ENCODE results near the gene FAM50B. TPM values are rescaled to one million over a fixed set of nuclear protein-coding genes. Genes with fewer than 3 reads are reported as not detected.

The FAM50B gene, protein sequence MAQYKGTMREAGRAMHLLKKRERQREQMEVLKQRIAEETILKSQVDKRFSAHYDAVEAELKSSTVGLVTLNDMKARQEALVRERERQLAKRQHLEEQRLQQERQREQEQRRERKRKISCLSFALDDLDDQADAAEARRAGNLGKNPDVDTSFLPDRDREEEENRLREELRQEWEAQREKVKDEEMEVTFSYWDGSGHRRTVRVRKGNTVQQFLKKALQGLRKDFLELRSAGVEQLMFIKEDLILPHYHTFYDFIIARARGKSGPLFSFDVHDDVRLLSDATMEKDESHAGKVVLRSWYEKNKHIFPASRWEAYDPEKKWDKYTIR
- 9.0 and 9.1 TPM in 2 replicates for total RNA-seq

DNA sequence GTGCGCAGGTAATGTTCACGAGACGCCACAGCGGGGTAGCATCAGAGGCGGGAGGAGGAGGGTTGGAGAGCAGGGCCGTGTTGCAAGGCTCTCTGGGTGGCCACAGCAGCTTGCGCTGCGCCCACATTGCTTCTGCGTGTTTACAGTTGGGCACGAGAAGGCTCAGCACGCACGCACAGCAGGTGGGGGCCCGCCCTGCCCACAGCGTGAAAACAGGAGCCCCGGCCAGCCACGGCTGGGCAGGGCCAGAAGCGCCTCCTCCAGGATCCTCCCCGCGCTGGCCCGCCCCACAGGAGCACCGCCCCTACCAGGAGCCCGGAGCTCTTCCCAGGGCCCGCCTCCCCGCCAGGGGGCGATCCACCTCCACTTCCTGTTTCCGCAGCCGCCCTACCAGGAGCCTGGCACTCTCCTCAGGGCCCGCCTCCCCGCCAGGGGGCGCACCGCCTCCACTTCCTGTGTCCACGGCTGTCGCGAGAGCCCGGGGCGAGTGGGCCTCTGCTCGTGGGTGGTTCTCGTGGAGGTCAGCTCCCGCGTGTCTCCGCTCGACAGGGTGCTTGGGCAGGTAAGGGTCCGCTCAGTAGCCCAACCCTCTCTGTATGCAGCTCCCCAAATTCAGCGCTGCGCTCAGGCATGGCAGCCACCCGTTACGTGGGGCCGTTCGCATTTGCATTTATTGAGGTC is at the start of gene FAM50B:
Gene FAM50B, plus strand, starts transcription at position 449 of the 681 bp plus-strand sequence. CDS start 439 bp downstream, outside the sequence.
- Mint-ChIP-seq H3K4me1 (ENCODE audit: low read depth) (peaks cover 24% of the 10 kb centered on the region), H3K27me3 (ENCODE audit: insufficient read depth) (no peaks in the 10 kb centered on the region), H3K27ac (peak within 1 kb of the TSS; percentile 59), H3K4me3 (peak within 1 kb of the TSS; percentile 55), H3K36me3 (ENCODE audit: low read depth) (no peaks in the 10 kb centered on the region), H3K9me3 (no peaks in the 10 kb centered on the region)
- DNase-seq (ENCODE audit: low spot score): peak; percentile 87
- intact Hi-C loops (cut with micrococcal nuclease): loop anchor here (1.0 to 5.0 kb wide), 8 partner anchors 18 to 591 kb away; partner anchors contain the start of genes ECI2 and PSMG4

DNA sequence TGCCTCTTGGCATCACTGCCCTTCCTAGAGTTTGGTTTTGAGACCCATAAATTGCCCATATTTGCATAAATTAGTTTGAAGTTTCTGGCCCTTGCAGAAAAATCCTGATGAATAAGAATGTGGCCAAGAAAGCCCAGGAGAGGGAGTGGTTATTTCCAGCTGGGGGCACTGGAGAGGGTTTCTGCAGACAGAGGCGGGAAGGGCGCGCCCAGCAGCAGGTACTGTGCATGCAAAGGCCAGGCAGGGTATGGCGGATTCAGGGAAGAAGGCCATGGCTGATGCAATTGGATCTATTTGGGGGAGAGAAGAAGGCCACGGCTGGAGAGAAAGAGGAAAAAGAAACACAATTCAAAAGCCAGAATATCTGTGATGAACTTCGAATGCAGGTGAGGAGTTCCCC is 49.5 kb upstream of the FAM50B start:
- DNase-seq (ENCODE audit: low spot score): no peak
- Mint-ChIP-seq H3K4me1 (ENCODE audit: low read depth) (no peaks in the 10 kb centered on the region), H3K4me3 (no peak overlapping the region), H3K27ac (no peak overlapping the region), H3K9me3 (no peaks in the 10 kb centered on the region), H3K27me3 (ENCODE audit: insufficient read depth) (peaks cover 5% of the 10 kb centered on the region), H3K36me3 (ENCODE audit: low read depth) (no peaks in the 10 kb centered on the region)
- intact Hi-C loops (cut with micrococcal nuclease): no loop called here

DNA sequence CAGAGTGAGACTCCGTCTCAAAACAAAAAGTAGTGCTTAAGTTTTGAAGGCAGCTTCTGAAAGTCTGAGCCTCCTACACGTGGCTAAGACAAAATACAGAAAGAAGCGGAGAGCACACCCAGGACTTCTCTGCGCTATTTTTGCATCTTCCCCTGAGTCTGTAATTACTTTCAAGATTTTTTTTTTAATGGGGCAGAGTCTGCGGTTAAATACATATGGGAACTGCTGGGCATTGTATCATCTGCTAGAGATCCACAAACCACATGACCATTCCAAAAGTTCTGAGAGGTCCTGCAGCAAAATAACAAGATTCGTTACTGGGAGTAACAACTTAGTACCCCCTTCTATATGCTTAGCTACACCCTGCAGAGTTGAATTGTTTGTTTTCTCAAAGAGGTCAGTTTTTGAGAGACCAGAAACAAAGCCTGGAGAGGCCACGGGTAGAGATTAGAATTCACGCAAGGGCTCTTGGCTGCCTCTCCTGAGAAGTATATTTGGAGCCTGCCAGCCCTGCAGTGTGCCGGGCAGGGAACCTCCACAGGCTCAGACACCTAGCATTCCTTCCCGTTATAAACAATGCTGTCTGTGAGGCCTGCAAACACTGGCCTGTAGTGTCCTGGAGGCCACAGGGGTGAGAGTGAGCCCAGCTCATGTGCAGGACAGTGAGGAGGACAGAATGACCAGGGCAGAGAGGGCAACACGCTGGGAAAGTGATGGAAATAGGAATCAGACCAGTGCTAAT is 48.2 kb upstream of the FAM50B start:
- H3K36me3 Mint-ChIP-seq (ENCODE audit: low read depth): no peaks in the 10 kb centered on the region
- H3K27me3 Mint-ChIP-seq (ENCODE audit: insufficient read depth): peaks cover 5% of the 10 kb centered on the region
- H3K4me1 Mint-ChIP-seq (ENCODE audit: low read depth): no peaks in the 10 kb centered on the region
- no peak overlapping the region for H3K27ac Mint-ChIP-seq
- intact Hi-C loops (cut with micrococcal nuclease): no loop called here
- no peak overlapping the region for H3K4me3 Mint-ChIP-seq
- no peaks in the 10 kb centered on the region for H3K9me3 Mint-ChIP-seq
- DNase-seq (ENCODE audit: low spot score): no peak

DNA sequence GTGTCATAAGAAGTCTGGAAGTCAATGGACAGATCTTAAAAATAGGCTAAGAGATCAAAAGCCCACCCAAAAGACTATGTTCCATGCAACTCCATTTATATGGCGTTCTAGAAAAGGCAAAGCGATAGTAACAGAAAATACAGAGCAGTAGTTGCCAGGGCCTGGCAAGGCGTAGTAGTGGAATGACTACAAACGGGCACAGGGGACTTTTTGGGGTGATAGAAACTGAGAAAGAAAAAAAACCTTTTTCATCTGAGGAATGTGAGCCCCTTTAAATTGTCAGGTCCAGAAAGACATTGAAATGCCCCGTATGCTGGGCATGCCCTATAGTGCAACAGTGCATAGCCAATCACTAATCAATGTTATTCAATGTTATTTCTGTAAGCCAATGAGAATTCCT is 47.2 kb upstream of the FAM50B start:
- peaks cover 5% of the 10 kb centered on the region for H3K27me3 Mint-ChIP-seq (ENCODE audit: insufficient read depth)

DNA sequence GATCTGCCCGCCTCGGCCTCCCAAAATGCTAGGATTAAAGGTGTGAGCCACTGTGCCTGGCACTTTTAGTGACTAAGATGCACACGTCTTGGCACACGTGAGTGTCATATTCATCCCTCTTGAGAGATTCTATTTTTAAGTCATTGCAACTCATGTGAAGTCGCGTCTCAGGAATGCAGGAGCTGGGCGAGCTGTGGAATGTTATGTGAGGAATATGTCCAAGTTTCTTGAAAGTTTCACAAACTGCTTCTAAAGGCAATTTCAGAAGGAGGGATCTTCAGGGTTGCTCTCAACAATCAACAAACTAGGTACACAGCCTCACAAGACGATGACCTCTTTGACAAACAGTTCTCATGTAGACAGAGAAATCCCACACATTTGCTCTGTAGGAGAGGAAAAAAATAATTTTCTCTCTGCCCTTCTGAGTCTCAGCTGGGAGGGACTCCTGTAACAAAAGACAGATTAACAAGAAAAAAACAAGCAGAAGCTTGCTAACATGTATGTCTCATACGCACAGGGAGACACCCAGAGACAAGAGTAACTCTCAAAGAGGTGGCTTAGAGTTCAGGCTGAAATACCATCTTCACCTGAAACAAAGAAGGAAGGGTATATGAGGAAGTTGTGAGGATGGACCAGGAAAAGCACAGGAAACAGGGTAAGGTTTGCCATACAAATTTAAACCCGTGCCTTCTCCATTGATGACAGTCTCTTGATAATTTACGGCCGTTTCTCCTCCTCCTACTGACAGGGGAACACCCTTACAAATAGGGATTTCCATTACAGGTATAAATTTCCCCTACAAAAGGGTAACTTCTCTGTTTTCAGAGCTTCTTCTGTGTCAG is 45.3 kb upstream of the FAM50B start:
- no peaks in the 10 kb centered on the region for H3K4me1 Mint-ChIP-seq (ENCODE audit: low read depth)
- H3K27ac Mint-ChIP-seq: no peak overlapping the region
- H3K4me3 Mint-ChIP-seq: no peak overlapping the region
- H3K27me3 Mint-ChIP-seq (ENCODE audit: insufficient read depth): peaks cover 5% of the 10 kb centered on the region
- no peak for DNase-seq (ENCODE audit: low spot score)
- no peaks in the 10 kb centered on the region for H3K36me3 Mint-ChIP-seq (ENCODE audit: low read depth)
- intact Hi-C loops (cut with micrococcal nuclease): no loop called here
- H3K9me3 Mint-ChIP-seq: no peaks in the 10 kb centered on the region

More for the DNA sequence above, 47.2 kb upstream of the FAM50B start:
- no peak for DNase-seq (ENCODE audit: low spot score)
- Mint-ChIP-seq H3K27ac (no peak overlapping the region), H3K9me3 (no peaks in the 10 kb centered on the region), H3K36me3 (ENCODE audit: low read depth) (no peaks in the 10 kb centered on the region), H3K4me1 (ENCODE audit: low read depth) (no peaks in the 10 kb centered on the region), H3K4me3 (no peak overlapping the region)
- intact Hi-C loops (cut with micrococcal nuclease): no loop called here

DNA sequence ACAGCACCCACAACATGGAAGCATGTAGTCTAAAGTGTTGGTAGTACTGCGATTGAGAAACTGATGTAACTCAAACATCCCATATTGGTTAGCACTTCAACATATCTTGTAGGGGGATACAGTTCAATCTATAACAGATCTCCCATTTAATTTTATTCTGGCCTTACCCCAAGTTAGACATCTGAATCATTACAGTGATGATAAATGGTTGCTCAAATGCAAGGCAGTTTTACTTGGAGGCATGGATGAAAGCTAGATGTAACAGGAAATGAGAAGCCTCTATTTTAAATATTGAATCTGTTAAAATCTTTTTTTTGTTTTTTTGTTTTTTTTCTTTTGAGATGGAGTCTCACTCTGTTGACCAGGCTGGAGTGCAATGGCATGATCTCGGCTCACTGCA is 44.2 kb upstream of the FAM50B start:
- Mint-ChIP-seq H3K36me3 (ENCODE audit: low read depth) (no peaks in the 10 kb centered on the region), H3K4me3 (no peak overlapping the region), H3K27me3 (ENCODE audit: insufficient read depth) (peaks cover 5% of the 10 kb centered on the region), H3K4me1 (ENCODE audit: low read depth) (no peaks in the 10 kb centered on the region), H3K9me3 (no peaks in the 10 kb centered on the region), H3K27ac (no peak overlapping the region)
- intact Hi-C loops (cut with micrococcal nuclease): no loop called here
- no peak for DNase-seq (ENCODE audit: low spot score)

DNA sequence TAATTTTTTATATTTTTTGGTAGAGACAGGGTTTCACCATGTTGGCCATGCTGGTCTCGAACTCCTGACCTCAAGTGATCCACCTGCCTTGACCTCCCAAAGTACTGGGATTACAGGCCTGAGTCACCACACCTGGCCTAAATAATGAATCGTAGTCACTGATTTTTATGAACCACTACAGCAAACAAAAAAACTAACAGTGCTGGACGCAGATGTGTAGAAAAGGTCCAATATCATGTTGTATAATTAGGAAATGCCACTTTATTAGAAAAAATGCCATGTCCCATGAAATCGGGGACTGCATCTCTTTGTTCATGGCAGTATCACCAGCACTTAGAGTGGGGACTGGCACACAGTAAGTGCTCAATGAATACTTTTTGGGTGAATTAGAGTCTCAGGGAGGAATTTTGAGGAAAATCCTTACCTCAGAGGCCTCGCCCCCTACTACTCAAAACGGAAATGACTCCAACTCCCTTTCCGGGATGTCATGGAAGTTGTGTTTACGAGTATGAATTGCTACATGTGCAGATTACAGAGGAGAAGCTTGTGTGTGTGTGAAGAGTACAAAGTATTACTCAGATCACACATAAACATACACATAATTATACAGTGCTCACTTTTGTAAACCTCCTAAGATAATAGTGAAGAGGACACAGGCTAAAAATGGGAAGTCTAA is 43.6 kb upstream of the FAM50B start:
- Mint-ChIP-seq H3K4me1 (ENCODE audit: low read depth) (no peaks in the 10 kb centered on the region), H3K36me3 (ENCODE audit: low read depth) (no peaks in the 10 kb centered on the region), H3K9me3 (no peaks in the 10 kb centered on the region), H3K4me3 (no peak overlapping the region), H3K27me3 (ENCODE audit: insufficient read depth) (peaks cover 5% of the 10 kb centered on the region), H3K27ac (no peak overlapping the region)
- intact Hi-C loops (cut with micrococcal nuclease): no loop called here
- DNase-seq (ENCODE audit: low spot score): no peak

DNA sequence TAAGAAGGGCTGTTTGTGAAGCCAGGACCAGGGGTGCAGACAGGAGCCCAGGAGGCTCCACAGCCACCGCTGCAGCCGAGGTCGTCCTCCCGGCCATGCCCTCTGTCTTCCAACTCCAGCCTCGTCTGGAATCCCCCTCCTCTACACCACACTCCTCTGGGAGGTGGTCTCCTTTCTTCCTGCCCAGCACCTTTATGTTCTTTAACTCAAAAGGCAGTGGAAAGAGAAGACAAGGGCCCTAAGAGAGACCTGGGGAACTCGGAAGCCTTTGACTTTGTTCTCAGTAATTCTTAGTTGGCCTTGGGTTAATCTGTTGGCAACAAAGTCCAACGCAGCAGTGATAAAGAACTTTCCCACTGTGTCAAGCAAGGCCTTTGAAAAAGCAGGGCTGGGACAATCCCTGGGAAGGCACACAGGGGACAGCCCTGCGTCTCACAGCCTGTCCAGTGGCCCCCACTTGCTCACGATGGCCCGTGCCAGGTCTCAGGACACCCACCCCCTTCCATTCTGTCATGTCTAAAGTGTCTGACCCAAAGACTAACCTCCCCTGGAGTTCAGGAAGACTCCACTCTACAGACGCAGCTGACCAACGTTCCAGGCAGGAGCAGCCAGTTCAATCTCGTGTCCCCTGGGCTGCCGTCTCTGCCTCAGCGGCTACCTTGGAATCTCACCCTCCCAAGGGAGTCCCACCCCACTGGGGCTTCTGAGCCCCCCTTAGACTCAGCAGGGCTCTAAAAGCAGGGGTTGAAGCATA is 42.8 kb upstream of the FAM50B start:
- Mint-ChIP-seq H3K27me3 (ENCODE audit: insufficient read depth) (peaks cover 4% of the 10 kb centered on the region), H3K9me3 (no peaks in the 10 kb centered on the region), H3K4me3 (no peak overlapping the region), H3K4me1 (ENCODE audit: low read depth) (no peaks in the 10 kb centered on the region), H3K27ac (no peak overlapping the region), H3K36me3 (ENCODE audit: low read depth) (no peaks in the 10 kb centered on the region)
- no peak for DNase-seq (ENCODE audit: low spot score)
- intact Hi-C loops (cut with micrococcal nuclease): no loop called here

DNA sequence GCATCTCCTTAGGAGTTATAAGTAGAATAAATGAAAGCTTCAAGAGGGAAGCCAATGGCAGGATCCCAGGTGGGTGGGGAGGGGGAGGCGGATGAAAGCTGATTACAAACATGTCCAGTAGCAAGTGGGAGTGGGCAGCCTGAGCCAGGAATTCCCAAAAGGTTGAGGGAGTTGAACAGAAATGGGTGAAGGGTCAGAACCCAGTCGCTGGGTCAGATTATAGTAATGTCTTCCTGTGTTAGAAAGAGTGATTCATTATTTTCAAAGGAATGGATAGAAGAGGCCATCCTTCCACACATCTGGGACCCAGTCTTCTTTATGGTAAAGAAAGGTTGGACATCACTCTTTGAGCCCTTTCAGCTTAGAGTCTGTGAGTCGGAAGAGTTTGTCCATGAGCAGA is 41.0 kb upstream of the FAM50B start:
- no peak for DNase-seq (ENCODE audit: low spot score)
- H3K9me3 Mint-ChIP-seq: no peaks in the 10 kb centered on the region
- H3K27ac Mint-ChIP-seq: no peak overlapping the region
- H3K4me3 Mint-ChIP-seq: no peak overlapping the region
- no peaks in the 10 kb centered on the region for H3K4me1 Mint-ChIP-seq (ENCODE audit: low read depth)
- H3K36me3 Mint-ChIP-seq (ENCODE audit: low read depth): no peaks in the 10 kb centered on the region
- intact Hi-C loops (cut with micrococcal nuclease): no loop called here
- peaks cover 4% of the 10 kb centered on the region for H3K27me3 Mint-ChIP-seq (ENCODE audit: insufficient read depth)

DNA sequence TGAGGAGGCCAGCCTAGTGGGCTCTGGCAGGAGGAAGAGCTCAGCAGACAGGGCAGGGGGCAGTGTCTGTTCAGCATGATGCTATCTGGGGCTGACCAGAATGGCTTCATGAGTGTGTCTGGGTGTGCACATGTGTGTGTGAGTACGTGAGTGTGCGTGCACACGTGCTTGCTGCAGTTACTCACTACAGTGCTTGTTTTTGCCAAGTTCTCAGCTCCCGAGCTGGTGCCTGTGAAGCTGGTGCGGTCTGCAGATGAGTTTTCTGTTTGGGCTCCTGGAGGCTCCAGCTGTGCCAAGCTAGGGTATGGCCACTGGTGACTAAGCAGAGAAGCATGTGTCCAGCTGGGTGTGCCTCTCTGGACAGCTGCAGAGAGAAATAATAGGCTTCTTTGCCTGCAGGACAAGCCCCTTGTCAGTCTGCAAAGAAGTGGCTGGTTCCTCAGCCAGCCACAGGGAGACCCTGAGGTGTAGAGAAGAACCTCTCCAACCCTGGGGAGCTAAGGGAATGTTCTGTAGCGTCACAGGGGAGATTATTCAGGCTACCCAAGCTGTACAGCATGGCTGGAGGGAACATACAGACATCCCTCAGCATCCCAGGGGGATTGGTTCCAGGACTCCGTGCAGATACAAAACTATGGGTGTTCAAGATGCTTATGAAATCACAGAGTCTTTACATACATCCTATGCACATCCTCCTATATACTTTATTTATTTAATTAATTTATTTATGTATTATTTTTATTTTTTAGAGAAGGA is 40.2 kb upstream of the FAM50B start:
- no peak overlapping the region for H3K4me3 Mint-ChIP-seq
- intact Hi-C loops (cut with micrococcal nuclease): no loop called here

DNA sequence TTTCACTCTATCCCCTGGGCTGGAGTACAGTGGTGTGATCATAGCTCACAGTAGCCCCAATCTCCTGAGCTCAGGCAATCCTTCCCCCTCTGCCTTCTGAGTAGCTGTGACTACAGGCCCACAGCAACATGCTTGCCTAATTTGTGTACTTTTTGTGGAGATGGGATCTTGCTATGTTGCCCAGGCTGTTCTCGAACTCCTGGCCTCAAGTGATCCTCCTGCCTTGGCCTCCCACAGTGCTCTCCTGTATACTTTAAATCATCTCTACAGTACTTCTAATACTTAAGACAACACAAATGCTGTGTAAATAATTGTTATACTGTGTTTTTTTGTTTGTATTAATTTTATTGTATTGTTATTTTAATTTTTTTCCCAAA is 39.7 kb upstream of the FAM50B start:
- Mint-ChIP-seq H3K36me3 (ENCODE audit: low read depth) (no peaks in the 10 kb centered on the region), H3K27ac (no peak overlapping the region), H3K27me3 (ENCODE audit: insufficient read depth) (no peaks in the 10 kb centered on the region), H3K4me1 (ENCODE audit: low read depth) (no peaks in the 10 kb centered on the region), H3K9me3 (no peaks in the 10 kb centered on the region), H3K4me3 (no peak overlapping the region)
- no peak for DNase-seq (ENCODE audit: low spot score)
- intact Hi-C loops (cut with micrococcal nuclease): no loop called here

More for the DNA sequence above, 40.2 kb upstream of the FAM50B start:
- Mint-ChIP-seq H3K36me3 (ENCODE audit: low read depth) (no peaks in the 10 kb centered on the region), H3K4me1 (ENCODE audit: low read depth) (no peaks in the 10 kb centered on the region), H3K27ac (no peak overlapping the region), H3K27me3 (ENCODE audit: insufficient read depth) (no peaks in the 10 kb centered on the region), H3K9me3 (no peaks in the 10 kb centered on the region)
- no peak for DNase-seq (ENCODE audit: low spot score)
